GM10847 (cell line): ENCODE measurements around the gene FLNB.

Experiments used
- POLR2A ChIP-seq: IDR thresholded peaks from 2 replicates; pipeline ENCODE4 v1.6.1; 2011; ENCODE audit not compliant: insufficient read length; ENCODE audit errors: extremely low read depth

Gene FLNB

GRCh38 chr3:58183221-58183620, 175.0 kb downstream of the FLNB start:
- no peak for TF ChIP-seq POLR2A

- no peak for TF ChIP-seq POLR2A
Observed at GRCh38 chr3:58183891-58184290, 175.7 kb downstream of the FLNB start.

- TF ChIP-seq POLR2A = no peak
Observed at GRCh38 chr3:58184309-58184981, 176.2 kb downstream of the FLNB start.

- TF ChIP-seq POLR2A = no peak
Observed at GRCh38 chr3:58184982-58185360, 176.7 kb downstream of the FLNB start.

GRCh38 chr3:58188173-58188564, 179.9 kb downstream of the FLNB start:
- TF ChIP-seq POLR2A = no peak

- no peak for TF ChIP-seq POLR2A
Observed at GRCh38 chr3:58188921-58189451, 180.8 kb downstream of the FLNB start.

- no peak for TF ChIP-seq POLR2A
Observed at GRCh38 chr3:58189691-58190090, 181.5 kb downstream of the FLNB start.

GRCh38 chr3:58190291-58190690, 182.1 kb downstream of the FLNB start:
- no peak for TF ChIP-seq POLR2A

GRCh38 chr3:58190882-58191281, 182.7 kb downstream of the FLNB start:
- TF ChIP-seq POLR2A = no peak

GRCh38 chr3:58191361-58191991, 183.3 kb downstream of the FLNB start:
- TF ChIP-seq POLR2A = no peak

GRCh38 chr3:58192069-58192468, 183.8 kb downstream of the FLNB start:
- TF ChIP-seq POLR2A = no peak

GRCh38 chr3:58193682-58194407, 185.6 kb downstream of the FLNB start:
- no peak for TF ChIP-seq POLR2A

GRCh38 chr3:58197588-58197987, 189.4 kb downstream of the FLNB start:
- no peak for TF ChIP-seq POLR2A

GRCh38 chr3:58198362-58198761, 190.1 kb downstream of the FLNB start:
- TF ChIP-seq POLR2A = no peak

GRCh38 chr3:58198804-58199203, 190.6 kb downstream of the FLNB start:
- TF ChIP-seq POLR2A = no peak

GRCh38 chr3:58200121-58200709, 192.0 kb downstream of the FLNB start:
- TF ChIP-seq POLR2A = no peak
